Dedifferentiated amniotic fluid mesenchymal stem cell (primary cell): Measurements from ENCODE around the gene GTF2F1.
"Not testable (repeated sequence)": the region's sequence is repeated elsewhere in the genome, so short reads cannot be mapped to it uniquely, and the experiment has no call there.

Experiments
- DNase-seq: peaks from one replicate; pipeline ENCODE4 v3.0.0-alpha.2; 2016; ENCODE audit errors: extremely low spot score

Gene GTF2F1

DNA sequence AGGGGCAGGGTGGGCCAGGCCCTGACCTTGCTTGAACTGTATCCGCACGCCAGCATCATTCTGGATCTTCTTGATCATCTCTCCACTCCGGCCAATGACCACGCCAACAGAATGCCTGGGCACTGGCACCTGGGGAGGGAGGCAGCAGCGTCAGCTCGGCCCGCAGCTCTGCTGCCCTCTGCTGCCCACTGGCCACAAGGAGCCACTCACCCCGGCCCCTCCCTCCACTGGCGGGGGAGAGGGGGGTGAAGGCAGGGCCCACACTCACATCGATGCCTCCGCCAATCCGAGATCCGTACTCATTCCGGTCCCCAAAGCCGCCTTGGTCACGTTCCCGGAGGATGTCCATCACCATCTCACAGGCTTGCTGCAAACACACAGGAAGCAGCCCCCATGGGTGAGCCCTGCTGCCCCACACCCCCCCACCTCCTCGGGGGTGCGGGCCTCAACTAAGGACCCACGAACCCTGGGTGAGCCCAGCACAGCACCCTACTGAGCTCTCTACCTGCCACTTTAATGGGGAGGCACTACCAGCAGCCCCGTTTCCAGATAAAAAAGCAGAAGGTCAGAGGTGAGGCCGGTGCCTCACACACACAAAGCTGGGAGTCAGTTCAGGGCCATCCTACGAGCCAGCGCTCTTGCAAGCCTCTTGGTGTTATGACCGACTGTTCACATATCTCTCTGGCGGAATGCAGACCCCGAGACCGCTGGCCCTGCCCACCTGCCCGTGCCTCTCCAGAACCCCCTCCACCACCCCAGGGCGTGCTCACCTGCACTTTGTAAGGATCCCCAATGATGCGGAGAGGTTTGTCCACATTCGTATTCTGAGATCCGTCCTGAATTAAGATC, 25.0 kb upstream of the GTF2F1 start:
- no peak for DNase-seq

DNA sequence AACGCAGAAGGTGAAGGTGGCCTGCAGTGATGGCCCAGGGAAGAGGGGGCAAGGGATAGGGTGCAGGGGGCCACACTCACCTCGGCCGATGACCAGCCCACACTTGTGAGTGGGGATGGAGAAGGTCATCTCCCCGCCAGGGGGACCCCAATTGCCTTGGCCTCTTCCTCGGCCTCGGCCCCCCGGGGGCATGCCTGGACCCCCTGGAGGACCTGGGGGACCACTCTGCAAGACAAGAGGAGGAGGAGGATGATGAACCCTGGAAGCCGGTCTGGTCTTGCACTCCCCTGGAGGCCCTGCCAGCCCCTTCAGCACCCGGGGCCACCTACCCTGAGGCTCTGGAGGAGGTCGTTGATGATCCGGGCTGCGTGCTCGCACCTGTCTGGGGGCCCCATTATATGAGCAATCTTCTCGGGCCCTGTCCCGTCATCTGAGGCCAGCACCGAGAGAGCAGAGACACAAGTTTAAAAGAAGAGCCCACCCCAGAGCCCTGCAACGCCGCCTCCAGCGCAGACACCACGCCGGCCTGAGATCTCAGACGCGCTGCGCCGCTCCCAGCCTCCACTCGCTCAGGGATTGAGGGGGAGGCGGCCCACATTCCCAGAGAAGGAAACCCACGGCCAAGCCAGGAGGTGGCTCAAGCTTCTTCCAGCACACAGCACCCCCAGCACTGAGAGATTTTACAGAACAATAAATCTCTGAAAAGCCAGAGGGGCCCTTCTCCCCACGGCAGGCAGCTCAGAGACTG, 23.9 kb upstream of the GTF2F1 start:
- no peak for DNase-seq

DNA sequence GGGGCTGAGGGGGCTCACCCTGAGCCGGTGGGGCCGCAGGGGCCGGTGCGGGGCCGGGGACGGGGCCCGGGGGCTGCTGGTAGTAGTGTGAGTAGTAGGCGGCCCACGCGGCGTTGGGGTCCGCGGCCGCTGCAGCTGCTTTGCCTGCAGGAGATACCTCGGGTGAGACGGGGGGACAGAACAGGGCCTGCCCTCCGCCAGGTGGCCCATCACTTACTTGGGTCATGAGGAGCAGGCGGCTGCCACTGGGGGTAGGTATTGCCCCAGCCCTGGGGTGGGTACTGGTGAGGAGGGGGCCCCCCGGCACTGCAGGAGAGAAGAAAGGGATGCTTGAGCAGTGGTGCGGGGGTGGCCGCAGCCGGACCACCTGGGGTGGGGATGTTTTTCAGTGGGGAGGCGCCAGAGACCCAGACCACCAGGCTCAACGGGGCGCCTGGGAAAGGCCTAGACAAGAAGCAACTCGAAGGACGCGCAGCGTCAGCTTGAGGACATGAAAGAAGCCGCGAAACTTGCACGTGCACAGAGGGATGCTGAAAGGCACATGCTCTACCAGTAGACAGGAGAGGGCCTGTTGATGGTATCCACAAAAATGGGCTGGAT, 22.7 kb upstream of the GTF2F1 start:
- DNase-seq: no peak

DNA sequence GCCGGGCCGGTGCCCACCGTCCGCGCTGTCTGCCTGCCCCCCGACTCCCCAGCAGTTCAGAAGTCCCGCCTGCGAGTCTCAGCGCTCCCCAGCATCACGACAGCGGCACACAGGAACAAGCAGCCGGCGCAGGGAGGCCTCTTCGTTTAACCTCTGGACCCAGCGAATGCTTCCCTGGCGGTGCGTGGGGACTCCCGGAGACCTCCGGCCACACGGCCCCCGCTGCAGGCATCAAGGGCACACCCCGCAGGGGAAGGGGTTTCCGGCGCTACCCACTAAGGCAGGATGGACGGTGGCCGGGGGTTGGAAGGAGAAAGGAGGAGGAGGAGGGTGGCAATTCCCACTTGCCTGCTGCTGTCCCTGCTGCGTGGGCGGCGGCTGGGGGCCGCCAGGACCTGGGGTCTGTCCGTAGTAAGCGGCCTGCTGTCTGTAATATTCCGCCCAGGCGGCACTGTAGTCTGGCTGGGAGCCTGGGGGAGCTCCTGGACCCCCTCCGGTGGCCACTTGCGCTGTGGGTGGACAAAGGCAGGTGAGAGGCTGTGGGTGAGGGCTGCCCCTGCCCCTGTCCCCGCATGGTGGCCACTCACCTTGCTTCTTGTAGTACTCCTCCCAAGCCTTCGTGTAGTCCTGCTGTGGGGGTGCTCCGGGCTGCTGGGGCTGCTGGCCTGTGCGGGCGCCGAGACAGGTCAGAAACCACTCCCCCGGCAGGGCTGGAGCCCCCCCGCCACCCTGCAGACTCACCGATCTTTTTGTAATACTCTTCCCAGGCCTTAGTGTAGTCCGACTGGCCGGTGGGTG, 22.0 kb upstream of the GTF2F1 start:
- no peak for DNase-seq

DNA sequence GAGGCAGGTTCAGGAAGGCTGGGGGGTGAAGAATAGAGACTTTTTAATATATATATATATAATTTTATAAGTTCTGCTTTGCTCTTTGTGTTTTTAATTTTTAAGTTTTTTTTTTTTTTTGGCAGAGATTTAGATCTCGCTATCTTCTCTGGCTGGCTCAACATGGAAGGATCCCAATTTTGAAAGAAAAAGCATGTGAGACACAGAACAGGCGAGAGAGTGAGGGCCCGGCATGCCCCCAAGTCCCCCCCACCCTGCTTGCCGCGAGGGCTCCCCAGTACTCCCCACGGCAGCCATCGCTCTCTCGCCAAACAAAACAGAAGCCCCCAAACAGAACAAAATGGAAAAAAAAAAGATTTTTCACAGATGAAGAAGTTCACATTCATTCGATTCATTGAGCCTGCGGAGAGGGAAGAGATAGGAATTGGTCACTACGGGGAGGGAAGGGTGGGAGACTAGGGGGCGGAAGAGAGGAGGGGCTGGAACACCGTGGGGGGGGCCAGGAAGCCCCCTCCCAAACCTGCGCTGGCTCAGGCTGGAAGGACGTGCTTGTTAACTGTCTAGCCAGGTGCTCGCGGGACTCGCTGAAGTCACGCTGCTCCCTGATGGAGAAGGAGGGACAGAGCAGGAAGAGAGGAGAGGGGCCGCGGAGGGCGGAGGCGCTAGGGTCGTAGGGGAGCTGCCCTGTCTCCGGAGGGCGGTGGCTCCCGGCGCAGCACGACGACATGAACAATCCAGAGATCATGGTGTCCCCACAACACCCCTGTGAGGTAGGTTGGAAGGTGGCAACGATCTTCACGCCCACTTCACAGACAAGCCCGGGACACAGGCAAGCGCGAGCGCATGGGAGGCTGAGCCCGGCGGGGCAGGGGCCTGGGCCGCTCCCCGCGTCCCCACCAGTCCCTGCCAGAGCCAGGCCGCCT, 21.0 kb upstream of the GTF2F1 start:
- DNase-seq: no peak

DNA sequence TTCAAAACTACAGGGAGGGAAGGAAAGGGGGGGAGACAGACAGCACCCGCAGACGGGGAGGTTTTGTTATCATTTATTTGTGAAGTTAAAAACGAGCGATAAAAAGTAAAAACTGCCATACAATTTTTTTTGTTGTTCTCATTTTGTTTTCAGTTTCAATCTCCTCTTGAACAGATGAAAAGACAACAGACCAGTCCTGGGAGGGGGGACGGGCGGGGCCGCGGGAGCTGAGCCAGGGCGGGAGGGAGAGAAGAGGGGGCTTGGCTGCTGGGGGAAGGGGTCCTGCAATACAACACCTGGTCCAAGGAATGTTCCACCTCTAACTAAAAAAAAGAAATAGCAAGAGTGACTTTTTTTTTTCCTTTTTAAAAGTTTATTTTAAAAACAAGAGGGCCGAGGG, 20.3 kb upstream of the GTF2F1 start:
- DNase-seq: no peak

DNA sequence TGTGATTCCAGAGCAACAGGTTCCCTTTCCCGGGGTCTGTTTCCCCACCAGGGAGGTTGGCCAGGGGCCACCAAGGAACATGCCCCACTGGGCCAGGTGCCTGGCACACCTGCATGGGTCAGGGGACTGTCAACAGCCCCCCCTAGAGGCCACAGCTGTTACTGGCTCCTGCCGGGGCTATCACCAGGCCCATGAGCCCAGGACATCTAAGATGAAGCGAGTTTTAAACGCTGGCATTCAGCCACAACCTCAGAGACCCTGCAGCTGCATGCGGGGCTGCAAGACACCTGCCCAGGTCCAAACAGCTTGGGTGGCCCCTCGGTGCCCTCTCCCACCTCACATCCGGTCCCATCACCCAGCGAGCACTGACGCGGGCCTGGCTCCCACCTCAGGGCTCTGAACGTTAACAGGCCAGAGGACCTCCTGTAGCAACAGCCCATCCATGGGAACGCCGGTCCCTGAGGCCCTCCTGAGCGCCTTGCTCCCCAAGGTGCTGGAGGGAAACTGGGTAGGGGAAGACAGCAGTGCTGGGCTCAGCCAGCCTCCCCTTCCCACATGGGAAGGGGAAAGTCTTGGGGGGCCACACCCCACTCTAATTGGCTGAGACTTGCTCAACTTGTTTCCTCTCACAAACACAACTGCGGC, 19.6 kb upstream of the GTF2F1 start:
- no peak for DNase-seq

DNA sequence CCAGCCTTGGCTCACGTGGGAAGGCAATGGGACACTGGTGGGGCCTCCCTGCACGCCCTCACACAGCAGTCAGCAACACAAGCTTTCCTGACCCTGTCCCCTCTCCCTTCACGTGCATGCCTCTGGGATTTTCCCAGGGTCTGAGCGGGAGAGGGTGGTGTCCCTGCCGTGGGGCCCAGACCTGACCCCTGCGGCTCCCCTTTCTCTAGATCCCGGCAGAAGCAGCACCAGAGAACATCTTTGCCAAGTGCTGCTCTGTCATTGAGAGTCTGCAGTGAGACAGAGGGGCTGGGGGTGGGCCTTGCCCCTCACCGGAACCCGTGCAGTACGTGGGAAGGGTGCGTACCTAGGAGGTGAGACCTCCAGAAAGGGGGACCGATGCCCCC, 19.1 kb upstream of the GTF2F1 start:
- no peak for DNase-seq

DNA sequence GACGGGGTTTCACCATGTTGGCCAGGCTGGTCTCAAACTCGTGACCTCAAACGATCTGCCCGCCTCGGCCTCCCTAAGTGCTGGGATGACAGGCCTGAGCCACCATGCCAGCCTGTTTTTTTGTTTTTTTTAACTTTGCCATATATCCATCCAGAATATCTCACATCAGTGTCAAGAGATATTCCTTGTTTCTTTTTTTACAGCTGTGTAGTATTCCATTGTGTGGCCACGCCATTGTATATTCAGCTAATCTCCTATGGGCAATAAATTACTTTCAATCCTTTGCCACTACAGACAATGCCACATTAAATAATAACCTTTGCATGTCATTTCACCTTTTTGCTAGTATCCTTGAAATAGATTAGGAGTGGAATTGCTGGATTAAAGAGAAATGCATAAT, 16.4 kb upstream of the GTF2F1 start:
- DNase-seq: no peak

DNA sequence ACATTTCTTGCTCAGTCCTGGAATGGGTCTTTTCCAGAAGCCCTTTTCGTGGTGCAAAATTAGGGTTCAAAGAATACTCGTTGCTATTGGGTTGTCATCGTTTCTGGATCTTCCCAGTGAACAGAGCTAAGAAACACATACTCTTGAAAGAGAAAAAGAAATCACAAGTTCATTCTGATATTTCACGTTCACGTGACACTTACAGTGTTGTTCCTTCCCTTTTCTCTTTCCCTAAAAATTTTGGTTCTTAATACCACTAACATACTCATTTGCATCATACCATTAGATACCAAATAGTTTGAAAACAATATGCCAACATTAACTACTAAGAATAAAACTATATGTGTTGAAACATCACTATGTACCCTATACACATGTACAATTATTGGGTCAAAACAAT, 13.4 kb upstream of the GTF2F1 start:
- DNase-seq: no peak

DNA sequence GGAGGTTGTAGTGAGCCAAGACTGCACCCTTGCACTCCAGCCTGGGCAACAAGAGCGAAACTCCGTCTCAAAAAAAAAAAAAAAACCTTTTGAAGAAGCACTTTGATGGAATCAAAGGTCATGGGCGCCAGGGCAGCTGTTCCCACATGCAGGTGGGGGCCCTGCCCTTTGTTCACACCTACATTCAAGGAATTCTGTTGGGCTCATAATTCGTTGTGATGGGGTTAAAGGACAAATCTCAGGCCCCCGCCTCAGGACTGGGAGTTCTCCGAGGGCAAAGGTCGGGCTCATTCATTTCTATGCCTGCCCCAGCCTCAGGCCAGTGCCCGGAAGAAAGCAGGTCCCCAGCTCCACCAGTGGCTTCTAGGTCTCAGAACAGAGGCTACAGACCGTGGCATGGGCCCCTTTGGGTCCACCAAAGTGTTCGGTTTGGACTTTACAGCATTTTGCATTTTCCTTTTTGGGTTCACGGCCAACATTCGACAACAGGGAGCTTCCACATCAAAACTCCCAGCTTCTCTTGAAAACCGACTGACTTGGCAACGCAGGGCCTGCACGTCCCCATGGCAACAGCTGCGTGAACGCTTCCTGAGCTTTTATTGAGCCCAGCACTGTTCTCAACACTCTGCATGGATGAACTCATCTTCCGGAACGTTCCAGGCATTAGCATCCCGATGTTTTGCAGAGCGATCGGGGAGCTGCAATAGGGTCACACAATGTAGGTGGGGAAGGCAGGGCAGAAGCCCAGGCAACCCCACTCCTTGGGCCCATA, 10.1 kb upstream of the GTF2F1 start:
- DNase-seq: no peak

DNA sequence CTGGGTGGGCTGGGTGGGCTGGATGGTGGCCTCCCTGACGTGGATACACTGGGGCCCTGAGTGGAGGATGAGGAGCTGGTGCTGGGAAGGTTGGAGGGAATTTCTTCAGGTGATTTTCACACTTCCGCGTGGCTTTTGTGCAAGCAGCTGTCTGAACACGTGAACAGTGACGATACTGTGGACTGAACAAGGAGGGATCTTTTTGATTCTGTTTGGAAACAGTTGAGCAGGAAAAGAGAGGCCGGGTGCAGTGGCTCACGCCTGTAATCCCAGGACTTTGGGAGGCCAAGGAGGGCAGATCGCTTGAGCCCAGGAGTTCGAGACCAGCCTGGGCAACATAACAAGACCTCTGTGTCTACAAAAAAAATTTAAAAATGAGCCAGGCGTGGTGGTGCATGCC, 9.1 kb upstream of the GTF2F1 start:
- no peak for DNase-seq

DNA sequence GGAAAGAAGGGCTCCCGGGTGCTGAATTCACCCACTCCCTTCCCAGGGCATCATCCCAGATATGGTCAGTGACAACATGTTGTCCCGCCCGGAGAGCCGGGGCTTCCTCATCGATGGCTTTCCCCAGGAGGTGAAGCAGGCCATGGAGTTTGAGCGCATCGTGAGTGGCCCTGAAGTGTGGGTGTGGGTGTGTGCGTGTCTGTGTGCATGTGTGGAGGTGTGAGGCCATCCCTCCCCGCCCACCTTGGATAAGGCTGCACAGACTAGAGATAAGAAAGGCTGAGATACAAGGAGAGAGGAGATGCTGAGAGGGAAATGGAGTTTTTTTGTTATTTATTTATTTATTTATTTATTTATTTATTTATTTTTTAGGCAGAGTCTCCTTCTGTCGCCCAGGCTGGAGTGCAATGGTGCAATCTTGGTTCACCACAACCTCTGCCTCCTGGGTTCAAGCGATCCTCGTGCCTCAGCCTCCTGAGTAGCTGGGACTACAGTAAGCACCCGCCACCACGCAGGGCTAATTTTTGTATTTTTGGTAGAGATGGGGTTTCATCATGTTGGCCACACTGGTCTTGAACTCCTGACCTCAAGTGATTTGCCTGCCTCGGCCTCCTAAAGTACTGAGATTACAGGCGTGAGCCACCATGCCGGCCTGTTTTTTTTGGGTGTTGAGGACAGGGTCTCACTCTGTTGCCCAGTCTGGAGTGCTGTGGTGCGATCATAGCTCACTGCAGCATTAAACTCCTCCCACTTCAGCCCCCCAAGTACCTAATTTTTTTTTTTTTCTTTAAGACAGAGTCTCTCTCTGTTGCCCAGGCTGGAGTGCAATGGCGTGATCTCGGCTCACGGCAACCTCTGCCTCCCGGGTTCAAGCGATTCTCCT, 7.3 kb upstream of the GTF2F1 start:
- not testable (repeated sequence) for DNase-seq

DNA sequence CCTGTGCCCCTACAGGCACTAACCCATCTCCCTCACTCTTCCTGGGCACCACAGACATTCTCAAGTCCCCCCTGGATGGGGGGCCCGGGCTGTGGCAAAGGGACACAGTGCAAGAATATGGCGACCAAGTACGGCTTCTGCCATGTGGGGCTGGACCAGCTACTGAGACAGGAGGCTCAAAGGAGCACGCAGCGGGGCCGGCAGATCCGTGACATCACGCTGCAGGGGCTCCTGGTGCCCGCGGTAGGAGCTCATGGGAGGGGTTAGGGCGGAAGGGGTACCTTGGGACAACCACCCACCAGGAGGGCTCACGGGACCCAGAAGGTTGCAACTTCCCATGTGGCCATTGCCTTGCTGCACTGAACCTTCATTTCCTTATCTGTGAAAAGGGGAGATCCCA, 3.3 kb upstream of the GTF2F1 start:
- no peak for DNase-seq

DNA sequence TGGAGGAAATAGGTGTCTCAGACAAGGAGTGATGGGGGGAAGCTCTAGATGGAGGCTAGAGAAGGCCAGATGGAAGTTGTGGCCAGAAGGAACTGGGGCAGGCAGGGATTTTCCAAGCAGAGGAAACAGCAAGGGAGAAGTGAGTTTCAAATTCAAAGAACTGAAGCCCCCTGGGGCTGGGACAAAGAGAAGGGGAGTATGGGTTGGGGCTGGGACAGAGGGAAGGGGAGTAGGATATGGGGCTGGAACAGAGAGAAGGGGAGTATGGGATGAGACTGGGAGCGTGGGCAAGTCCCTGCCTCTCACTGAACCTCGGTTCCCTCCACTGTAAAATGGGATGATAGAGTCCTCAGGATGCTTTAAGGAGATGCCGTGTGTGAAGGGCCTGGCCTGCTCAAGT, 1.9 kb upstream of the GTF2F1 start:
- DNase-seq: no peak

DNA sequence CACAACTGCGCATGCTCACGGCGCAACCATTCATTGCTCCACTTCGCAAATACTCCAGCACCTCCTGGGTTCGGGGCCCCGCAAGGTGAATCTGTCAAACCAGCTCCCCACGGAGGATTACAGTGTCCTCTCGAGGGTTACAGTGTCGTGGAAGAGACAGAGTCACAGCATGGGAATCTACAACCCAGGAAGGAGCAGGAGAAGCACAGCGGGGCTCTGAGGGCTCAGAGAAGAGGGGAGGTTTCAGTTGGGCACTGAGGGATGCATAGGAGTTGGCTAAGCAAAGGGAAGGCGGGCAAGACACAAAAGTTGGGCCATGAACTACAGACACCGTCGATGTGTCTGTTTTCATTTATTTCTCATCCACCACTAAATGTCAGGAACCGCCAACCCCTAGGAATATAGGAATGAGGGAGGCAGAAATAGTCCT, 1.0 kb upstream of the GTF2F1 start:
- DNase-seq: no peak

DNA sequence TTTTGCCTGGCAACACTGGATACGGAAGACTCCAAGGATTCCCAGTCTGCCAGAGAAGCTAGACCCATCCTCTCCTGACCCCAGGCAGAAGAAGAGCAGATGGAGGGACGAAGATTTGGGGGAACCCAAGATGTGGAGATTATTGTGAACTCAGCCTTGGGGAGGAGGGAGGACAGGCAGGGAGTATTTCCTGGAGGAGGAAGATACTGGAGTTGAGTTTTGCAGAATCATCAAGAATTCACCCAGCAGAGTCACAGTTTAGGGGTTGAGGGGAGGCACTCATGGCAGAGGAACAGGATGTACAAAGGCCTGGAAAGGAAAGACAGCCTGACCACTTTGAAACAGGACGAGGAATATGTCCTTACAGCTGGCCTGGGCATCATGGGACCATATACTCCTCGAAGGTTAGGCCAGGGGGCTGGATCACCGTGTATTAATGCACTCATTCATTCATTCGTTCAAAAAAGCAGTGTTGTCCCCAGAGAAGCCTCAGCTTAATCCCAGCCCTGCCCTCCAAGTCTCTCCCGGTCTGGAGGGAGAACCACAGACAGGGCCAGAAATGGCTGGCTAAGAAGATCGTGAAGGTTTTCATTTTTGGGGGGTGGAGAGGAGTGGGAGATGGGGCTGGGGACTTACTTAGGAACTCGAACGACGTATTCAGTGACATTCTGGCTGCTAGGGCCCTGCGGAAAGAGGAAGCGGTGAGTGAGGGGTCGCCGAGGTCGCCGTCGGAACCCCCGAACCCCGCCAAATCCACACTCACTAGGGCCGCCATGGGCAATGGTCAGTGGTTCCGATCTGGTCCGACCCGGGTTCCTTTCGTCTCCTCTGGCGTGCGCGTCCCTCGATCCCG, 517 bp downstream of the GTF2F1 start:
- no peak for DNase-seq

DNA sequence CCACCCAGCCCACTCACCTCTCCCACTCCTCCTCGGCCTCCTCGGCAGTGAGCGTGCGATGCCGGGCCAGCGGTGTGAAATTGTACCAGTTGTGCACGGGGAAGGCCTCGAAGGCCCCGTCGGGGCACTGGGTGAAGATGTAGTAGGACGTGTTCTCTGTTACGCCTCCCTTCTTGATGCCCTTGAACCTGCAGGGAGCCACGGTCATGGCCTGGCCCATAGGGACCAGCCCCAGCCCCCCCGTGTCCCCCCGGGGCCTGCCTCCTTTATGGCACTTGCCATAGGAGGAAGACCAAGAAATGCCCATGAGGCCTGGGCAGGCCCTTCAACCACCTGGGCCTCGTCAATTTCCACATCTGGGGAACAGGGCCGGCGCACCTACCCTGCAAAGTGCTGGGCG, 5.6 kb downstream of the GTF2F1 start:
- no peak for DNase-seq
